C4-2B (cell line): ENCODE measurements around the gene MMP8.

Experiments
- H3K27ac ChIP-seq: fragments of 450-650 bp; 2 replicates; pipeline ENCODE4 v1.5.1; 2017
- ZFX ChIP-seq: fragments of 450-650 bp; IDR thresholded peaks from 2 replicates; pipeline ENCODE4 v1.6.1; 2017
- TF ChIP-seq, protein P1 (sequence below): fragments of 450-650 bp; conservative IDR thresholded peaks from 2 replicates; pipeline ENCODE4 v1.5.1; 2017; ENCODE audit warnings: mild to moderate bottlenecking

Gene MMP8

DNA sequence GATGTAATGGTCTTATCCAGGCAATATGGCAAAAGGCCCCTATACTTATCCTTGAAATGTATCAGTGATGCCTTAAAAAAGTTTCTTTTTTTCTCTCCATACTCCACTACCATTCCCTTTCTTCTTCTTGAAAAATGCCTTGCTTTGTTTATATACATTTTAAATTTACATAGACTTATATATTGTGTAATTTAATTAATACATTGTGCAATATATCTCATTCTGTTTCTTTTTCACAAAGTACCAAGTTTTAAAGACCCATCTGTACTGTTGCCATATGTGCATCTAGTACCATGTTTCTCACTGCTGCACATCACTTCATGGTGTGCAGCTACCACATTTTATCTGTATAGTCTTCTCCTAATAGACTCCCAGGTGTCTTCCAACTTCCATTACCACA, 7.5 kb downstream of the MMP8 start:
- no peak overlapping the region for H3K27ac ChIP-seq
- TF ChIP-seq, protein P1, sequence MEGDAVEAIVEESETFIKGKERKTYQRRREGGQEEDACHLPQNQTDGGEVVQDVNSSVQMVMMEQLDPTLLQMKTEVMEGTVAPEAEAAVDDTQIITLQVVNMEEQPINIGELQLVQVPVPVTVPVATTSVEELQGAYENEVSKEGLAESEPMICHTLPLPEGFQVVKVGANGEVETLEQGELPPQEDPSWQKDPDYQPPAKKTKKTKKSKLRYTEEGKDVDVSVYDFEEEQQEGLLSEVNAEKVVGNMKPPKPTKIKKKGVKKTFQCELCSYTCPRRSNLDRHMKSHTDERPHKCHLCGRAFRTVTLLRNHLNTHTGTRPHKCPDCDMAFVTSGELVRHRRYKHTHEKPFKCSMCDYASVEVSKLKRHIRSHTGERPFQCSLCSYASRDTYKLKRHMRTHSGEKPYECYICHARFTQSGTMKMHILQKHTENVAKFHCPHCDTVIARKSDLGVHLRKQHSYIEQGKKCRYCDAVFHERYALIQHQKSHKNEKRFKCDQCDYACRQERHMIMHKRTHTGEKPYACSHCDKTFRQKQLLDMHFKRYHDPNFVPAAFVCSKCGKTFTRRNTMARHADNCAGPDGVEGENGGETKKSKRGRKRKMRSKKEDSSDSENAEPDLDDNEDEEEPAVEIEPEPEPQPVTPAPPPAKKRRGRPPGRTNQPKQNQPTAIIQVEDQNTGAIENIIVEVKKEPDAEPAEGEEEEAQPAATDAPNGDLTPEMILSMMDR: no peak
- no peak for TF ChIP-seq ZFX

DNA sequence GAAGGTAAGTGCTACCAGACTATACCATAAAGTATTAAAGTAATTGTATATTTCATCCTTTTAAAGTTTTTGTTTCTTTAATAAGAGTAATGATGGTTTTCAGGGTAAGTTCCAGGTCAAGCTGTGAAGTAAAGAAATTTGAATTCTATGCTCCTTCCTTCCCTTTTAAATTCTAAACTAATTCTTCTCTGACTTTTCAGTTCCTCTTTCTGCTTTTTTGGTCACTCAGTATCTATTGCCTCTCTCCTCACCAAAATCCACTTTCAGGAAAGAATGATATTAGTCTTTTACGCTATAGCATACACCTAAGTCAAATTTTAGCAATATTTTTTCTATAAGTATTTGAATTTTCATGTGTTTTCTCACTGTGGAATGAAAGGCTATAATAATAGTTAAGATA, 8.2 kb downstream of the MMP8 start:
- no peak for TF ChIP-seq ZFX
- TF ChIP-seq, protein P1: no peak
- no peak overlapping the region for H3K27ac ChIP-seq

DNA sequence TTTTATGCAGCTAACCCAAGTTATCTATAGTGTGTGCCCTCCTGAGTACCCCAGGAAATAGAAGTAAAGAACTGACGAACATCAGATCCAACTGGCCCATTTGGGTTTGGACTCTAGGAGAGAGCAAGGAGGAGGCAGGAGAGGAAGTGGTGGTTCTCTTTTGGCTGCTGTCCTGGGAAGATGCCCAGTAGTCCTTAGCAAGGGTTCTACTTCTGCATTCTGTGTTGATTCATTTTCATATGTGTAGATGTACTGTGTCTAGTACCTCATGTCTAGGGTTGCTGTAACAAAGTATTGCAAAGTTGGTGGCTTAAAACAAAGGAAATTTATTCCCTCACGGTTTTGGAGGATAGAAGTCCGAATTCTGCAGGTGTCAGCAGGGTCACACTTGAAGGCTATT, 12.6 kb downstream of the MMP8 start:
- TF ChIP-seq ZFX: no peak
- TF ChIP-seq, protein P1: no peak
- H3K27ac ChIP-seq: no peak overlapping the region

DNA sequence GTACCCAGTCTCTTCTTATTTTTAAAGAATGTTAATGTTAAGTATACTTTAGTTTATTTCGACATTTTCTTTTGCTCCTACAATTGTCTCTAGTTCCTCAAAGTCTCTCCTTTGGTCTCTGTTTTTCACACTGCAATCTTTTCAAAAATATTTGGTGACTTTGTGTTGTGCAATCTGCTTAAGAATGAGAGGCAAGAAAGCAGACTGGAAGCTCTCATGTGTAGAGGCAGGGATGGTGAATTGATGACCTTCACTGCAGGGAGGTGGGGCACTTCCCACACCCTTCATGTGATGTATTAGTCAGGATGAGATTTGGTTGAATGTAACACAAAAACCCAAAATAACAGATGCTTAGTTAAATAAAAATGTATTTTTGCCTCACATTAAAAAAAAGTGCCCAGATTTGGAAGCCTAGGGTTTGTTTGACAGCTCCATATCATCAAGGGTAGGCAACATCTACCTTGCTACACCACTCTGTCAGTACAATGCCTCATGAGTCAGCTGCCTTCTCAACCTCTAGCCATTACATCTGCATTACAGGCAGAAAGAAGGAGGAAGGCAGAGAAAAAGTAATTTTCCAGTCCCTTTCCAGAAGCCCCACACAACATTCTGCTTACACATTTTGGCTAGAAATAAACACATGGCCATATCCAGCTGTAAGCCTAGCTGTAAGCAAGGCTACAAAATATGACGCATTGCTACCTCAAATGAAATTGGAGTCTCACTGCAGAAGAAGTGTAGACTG, 15.4 kb downstream of the MMP8 start:
- no peak overlapping the region for H3K27ac ChIP-seq
- TF ChIP-seq, protein P1: no peak
- TF ChIP-seq ZFX: no peak

DNA sequence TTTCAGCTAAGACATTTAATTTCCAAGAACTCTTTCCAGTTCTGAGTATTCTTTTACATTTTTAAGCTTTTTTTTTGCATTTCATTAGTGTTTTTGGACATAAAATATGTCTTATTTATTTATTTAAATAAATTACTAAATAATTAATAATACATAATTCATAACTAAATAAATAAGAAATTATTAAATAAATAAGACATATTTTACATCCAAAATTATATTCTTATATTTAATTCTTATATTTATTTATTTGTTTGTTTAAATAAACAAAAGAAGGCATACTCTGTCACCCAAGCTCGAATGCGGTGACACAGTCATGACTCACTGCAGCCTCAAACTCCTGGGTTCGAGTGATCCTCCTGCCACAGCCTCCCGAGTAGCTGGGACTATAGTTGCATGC, 16.1 kb downstream of the MMP8 start:
- TF ChIP-seq, protein P1: no peak
- TF ChIP-seq ZFX: no peak
- no peak overlapping the region for H3K27ac ChIP-seq

DNA sequence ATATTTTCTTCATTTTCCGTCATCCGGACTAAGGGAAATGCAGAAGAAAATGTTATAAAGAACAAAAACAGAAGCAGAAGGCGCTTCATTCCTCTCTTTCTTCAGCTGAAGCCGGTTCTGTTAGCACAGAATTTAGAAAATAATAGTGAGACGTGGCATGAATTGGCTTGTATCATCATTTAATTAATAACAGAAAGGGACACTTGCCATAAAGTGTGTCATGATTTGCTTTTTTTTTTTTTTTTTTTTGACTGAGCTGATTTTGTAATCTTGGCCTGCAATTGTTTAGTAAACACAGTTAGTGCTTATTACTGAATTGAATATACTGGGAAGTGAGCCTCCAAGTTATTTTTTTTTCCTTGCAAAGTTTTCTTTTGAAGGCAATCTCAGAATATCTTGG, 19.1 kb downstream of the MMP8 start, which contains the start of gene MMP27:
Gene MMP27, minus strand, starts transcription at position 144 of the 400 bp plus-strand sequence. Its CDS starts 55 bp downstream, at position 89.
- TF ChIP-seq ZFX: no peak
- TF ChIP-seq, protein P1: no peak
- H3K27ac ChIP-seq: no peak within 1 kb of the TSS

DNA sequence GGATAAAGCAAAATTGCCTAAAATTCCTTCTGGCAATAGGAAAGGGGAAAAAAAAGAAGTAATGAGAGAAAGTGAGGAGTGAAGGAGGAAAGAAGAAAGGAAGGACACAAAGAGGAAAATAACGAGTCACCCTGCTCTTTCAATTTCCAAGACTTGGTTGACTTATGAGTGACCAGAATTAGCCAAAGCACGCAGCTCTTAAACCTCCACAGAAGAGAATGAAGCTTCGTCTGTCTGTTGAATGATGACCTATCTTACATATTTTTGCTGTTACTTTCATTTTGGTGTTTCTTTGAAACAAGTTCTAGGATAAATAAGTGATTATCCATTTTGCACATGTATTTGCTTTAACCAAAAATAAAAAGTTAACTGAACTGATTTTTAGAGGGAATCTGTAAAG, 19.9 kb downstream of the MMP8 start:
- H3K27ac ChIP-seq: no peak overlapping the region
- TF ChIP-seq, protein P1: no peak
- no peak for TF ChIP-seq ZFX
